ENCODE results near the gene RAPGEF5.

The RAPGEF5 gene

DNA sequence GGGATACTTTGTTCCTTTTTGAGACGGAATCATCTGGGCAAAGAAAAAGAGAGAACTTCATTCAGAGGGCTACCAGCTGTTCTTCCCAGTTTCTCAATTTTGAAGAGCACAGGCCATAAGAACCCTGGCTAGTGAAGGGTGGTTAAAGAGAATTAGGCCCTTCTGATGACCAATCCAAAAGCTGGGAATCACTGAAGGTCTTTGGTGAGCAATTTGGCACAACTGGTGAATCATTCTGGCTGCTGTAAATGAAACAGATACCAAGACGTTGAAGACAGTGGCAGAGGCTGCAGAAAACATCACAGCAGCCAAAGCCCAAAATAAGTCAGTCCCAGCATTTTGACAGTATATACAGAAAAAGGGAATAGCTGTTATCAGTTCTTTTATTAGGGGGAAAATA lies 5.1 kb downstream of the RAPGEF5 start:
- FAIRE-seq (no peak), DNase-seq (ENCODE audit: extremely low spot score, insufficient read length, low read depth) (no peak)

DNA sequence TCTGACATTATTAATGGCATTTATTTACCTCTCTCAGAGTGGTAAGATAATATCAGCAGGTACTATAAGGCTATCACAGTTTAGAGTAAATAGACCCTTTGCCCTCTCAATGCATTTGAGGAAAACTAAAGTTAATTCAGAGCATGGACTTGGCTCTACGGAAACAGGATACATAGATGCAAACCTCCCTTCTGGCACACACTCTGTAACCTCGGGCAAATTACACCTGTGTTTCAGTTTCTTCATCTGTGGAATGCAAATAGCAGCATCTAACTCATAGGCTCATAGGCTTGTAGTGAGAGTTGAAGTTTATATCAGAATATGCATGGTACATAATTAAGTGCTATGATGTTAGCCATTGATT lies 5.6 kb downstream of the RAPGEF5 start:
- DNase-seq (ENCODE audit: extremely low spot score, insufficient read length, low read depth) (no peak), FAIRE-seq (peak; percentile 85)

DNA sequence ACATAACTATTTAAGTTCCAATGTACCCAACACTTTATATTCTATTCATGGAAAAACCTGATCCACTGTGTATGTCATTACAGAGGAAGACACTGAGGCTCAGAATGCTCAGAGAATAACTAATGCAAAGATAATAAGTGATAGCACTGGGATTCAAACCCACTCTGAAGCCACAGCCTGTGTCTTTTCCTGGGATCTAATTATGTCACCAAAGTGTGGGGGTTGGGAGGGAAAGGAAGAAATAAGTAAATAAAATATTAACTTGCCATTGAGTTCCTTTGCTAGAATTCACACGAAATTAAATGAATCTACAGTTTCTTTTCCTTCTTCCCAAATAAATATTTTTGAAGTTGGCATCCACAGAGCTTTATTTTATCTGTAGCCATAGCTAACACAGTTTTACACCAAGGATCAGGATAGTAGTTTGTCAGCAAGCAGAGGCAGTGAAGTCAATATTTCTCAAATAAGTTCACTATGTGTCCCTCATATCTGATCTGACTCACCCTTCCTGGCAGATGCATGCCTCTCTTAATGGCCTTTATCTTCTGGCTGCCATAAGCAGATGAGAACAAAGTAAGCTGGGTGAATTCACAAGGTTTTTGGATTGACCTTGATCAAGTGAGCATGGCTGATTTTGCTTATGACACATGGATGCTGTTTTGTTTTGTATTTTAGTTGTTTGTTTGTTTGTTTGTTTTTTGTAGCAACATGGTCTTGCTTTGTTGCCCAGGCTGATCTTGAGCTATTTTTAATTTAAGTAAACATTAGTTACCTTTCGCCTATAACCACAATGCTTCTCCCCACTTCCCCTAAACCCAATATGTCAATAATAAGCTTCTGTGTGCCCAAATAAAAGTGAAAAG lies 6.3 kb downstream of the RAPGEF5 start:
- DNase-seq (ENCODE audit: extremely low spot score, insufficient read length, low read depth) (no peak), FAIRE-seq (no peak)

DNA sequence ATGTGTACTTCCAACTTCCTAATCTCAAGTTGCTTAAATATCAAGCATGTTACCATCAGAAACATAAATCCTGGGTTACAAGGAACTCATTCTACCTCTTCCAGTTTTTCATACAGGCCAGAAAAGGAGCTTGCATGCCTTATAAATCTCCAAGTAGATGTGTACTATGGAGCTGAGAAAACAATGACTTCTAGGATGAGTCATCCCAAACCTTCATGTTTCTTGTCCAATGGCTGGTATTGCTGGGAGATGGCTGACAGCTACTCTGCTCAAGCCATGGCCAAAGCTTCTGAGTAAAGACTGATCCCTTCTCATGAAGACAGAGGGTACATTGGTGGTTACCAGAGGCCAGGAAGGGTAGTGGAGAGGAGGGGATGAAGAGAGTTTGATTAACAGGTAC lies 8.6 kb downstream of the RAPGEF5 start:
- DNase-seq (ENCODE audit: extremely low spot score, insufficient read length, low read depth) (no peak), FAIRE-seq (no peak)

DNA sequence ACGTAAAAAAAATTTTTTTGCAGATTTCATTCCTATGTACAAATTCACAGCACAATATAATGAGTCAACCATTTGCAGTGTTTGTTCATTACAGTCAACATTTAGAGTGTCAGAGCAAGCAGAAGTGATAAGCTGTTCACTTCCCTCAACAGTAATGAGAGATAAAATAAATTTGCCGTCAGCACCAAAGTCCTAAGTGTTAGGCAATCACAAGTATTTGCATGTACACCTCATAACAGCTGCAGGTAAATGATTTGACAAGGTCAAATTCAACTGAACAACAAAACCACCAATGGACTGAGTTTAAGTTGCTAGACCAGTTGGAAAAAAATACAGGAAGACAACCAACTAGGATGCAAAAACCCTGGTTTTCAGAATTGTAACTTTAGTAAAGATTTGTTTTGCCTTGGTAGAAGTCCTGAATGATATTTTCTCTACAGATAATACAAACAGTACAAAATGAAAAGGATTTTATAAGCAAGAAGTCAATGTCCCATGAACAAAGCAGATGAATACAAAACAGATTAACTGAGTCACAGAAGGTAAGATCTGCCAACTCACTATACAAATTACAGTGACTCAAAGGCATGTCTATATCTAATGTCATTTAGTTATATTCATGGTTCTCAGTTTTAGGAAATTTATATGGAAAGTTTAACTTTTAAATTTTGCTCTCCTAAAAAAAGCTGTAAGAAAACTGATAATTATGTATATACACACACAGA lies 10.4 kb downstream of the RAPGEF5 start:
- FAIRE-seq, result no peak
- DNase-seq (ENCODE audit: extremely low spot score, insufficient read length, low read depth), result no peak

DNA sequence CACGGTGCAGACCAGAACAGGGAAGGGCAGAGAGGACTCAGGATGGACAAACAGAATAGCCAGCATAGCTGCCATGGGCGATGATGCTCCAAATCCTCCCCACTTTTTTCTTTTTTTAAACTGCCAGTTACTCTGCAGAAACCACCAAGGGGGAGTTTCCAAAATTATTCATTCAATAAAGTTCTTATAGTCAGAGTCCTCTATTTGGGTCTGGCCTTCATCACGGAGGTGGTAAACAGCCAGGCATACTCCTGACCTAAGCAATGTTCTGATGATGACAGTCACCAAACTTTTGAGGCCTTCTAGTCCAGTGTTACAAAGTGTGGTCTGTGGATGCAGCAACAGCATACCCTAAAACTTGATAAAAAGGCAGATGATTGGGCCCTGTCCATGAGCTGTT lies 12.3 kb downstream of the RAPGEF5 start:
- no peak for DNase-seq (ENCODE audit: extremely low spot score, insufficient read length, low read depth)
- no peak for FAIRE-seq

DNA sequence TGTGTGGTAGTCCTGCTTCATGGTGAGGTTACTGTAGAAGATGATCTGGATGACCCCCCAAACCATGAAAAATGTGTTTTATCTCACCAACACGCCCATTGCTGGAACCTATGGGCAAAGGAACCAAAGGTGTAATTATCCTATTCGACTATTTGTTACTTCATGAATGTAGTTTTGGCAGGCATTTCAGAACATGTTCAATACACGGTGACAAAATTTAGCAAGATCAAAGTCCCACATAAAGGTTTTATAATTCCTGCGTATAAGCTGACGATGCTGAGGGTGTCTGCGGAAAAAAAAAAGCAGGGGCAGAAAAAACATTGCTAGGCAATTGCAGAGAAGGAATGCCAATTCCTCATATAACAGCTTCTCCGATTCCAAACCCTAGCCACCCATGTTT lies 13.3 kb downstream of the RAPGEF5 start:
- no peak for DNase-seq (ENCODE audit: extremely low spot score, insufficient read length, low read depth)
- FAIRE-seq, result no peak

DNA sequence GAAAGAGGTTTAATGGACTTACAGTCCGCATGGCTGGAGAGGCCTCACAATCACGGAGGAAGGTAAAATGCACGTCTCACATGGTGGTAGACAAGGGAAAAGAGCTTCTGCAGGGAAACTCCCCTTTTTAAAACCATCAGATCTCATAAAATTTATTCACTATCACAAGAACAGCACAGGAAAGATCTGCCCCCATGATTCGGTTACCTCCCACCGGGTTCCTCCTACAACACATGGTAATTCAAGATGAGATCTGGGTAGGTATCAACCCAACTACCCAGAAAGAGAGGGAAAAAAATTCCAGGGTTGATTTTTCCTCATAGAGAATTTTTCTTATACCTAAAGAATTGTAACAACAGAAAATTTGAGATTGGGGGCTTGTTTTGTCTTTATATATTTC lies 13.9 kb downstream of the RAPGEF5 start:
- FAIRE-seq, result no peak

DNA sequence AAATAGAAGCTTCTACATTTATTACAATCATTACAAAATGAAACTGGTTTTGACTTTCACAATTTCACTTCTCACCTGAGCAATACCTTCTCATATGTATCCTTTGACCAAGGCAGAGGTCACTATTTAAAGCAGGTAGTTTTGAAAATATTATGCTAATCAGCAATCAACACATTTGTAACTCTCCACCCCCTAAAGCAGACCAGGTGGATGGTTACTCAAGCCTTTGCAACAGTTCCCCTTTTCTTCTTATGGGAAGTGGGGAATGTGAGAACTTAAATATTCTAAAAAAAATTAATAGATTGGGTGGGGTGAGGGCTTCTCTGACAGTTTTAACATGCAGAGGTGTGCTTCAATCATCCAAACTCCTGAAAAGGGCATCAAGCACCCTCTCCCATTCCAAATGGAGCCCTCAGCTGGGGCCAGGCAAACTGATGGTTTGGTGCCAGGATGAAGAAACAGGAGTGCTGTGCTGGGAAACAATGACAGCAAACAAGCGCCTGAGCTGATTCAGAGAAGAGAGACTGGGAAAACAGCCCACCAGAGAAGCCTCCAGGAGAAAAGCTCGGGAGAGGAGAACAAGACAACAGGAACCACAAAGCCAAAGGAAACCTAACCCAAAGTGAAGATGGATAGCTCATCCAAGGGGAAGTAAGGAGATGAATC lies 17.1 kb downstream of the RAPGEF5 start:
- DNase-seq (ENCODE audit: extremely low spot score, insufficient read length, low read depth) (no peak), FAIRE-seq (no peak)

More for the DNA sequence above, 13.9 kb downstream of the RAPGEF5 start:
- DNase-seq (ENCODE audit: extremely low spot score, insufficient read length, low read depth), result no peak

DNA sequence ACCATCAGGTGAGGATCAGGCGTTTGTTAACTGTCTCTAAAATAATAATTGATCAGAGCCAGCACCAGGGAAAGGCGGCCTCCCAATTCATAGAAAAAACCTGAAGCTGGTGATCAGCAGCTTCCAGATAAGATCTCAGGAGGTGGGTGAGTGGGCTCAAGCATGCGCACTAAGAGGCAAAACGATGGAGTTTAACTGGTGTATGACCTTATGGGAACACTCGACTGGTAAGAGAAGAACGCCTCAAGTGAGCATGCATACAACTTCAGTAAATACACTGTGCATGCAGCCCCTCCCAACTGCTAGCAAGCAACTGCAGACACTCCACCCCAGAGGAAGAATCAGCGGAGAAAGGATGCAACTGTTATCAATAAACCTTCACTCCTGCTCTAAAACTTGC lies 18.1 kb downstream of the RAPGEF5 start:
- DNase-seq (ENCODE audit: extremely low spot score, insufficient read length, low read depth), result no peak

DNA sequence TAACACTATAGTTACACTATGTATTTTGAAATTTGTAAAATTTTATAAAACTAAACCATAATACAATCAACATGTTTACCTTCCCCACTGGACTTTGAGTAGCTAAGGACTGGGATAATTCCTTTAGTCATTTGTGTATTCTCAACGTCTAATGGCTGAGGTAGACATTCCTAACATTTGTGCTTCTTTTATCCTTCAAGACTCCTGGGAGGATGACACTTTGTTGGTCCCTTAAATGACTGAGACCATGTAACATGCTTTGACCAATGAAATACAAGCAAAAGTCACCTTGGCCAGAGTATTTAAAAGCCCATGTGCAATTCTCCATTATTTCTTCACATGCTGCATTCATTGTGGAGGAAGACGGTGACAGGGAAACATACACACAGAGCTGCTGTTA lies 18.5 kb downstream of the RAPGEF5 start:
- no peak for DNase-seq (ENCODE audit: extremely low spot score, insufficient read length, low read depth)
- FAIRE-seq, result no peak

More for the DNA sequence above, 18.1 kb downstream of the RAPGEF5 start:
- no peak for FAIRE-seq

DNA sequence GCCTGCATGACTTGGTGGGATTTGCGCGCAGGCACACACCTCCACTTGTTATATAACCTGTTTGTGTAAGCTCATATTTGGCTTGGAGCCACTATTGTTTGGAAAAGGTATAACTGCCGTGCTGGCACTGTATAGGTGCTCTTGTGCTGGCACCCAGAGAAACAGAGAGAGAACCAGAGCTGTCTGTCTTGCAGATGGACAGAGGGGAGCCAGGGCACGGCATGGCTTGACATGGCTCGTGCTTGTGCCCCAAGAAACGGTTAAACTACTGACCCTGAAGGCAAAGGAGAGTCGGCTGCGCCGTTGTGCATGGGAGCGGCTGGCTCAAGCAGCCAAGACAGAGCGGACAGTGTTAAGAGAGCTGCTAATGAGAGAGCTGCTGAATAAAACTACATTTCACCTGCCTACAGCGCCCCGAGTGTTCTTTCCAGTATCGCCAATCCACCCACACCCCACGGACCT lies 23.2 kb downstream of the RAPGEF5 start:
- FAIRE-seq, result no peak
- DNase-seq (ENCODE audit: extremely low spot score, insufficient read length, low read depth), result no peak

DNA sequence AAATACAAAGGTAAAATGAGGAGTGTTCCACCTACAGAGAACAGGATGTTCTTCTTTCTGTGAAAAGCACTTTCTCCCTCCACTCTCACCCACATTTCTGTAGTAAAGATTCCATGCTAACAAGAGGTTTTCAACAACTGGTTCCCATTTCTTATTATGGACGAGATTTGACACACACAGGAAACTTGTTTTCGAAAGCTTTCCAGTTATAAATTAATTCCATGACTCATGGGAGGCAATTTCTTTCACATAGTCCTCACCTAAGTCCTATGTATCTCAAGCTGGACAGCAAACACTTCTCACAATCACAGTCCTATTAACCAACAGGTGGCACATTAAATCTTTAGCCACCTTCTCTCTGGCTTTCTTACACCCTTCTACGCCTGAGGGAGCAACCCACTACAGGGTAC lies 24.5 kb downstream of the RAPGEF5 start:
- DNase-seq (ENCODE audit: extremely low spot score, insufficient read length, low read depth) (no peak), FAIRE-seq (no peak)

DNA sequence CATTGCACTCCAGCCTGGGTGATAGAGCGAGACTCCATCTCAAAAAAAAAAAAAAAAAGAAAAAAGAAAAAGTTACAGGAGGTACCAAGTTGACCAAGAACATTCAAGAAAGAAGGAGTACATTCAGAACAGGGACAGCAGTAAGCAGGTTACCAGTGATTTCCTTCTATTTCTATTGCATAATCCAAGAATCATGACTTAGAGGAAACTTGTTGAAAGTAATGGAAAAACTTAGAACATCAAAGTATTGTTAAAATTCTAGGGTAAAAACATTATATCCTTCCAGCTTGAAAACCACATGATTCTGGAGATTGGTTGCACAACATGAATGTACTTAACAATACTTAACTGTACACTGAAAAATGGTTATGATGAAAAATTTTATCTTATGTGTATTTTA lies 25.2 kb downstream of the RAPGEF5 start:
- FAIRE-seq (no peak), DNase-seq (ENCODE audit: extremely low spot score, insufficient read length, low read depth) (no peak)

DNA sequence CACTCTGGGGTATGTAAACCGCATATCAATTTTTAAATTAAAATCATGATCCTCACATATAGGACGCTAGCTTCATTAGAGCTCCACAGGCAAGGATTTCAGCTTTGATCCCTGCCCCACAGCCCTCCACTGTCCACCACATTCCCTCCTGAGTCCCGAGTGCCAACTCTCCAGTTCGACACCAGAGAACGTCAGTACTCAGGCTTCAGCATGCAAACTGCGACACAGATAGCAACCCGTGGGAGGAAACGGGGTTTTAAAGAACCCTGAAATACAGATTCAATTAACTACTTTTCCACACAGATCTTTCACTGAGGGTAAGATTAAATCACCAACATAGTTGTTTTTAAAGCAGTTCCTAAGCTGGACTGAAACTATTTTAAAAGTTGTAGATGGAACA lies 26.1 kb downstream of the RAPGEF5 start:
- no peak for DNase-seq (ENCODE audit: extremely low spot score, insufficient read length, low read depth)

DNA sequence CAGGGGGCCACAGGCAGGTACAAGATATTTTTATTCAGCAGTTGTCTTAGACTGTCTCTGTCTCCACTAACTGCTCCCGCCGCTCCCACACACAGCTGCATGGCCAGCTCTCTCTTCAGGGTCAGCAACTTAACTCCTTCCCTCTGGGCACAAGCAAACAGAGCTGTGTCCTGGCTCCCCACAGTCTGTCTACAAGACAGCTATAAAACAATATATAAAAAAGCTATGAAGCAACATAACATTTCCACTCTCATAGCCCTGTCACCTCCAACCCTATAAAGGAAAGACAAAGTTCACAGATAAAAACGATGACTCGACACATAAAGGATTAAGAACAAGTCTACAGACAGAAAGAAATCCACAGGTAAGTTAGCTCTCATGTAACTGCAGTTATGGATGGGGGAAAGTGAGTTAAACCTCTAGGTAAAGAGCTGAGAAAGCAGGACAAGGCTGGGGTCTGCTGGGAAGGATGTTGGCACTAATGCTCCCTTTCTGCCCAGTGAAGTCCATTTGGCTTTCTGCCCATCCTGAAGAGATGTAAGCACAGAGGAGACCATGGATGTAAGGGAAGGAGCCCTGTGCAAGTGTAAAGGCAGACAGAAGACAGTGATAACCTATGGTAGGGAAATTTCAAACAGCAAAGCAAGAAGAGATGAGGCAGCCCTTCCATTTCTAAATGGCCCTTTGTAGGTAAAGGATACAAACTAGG lies 27.0 kb downstream of the RAPGEF5 start:
- FAIRE-seq (no peak), DNase-seq (ENCODE audit: extremely low spot score, insufficient read length, low read depth) (no peak)

More for the DNA sequence above, 26.1 kb downstream of the RAPGEF5 start:
- no peak for FAIRE-seq

DNA sequence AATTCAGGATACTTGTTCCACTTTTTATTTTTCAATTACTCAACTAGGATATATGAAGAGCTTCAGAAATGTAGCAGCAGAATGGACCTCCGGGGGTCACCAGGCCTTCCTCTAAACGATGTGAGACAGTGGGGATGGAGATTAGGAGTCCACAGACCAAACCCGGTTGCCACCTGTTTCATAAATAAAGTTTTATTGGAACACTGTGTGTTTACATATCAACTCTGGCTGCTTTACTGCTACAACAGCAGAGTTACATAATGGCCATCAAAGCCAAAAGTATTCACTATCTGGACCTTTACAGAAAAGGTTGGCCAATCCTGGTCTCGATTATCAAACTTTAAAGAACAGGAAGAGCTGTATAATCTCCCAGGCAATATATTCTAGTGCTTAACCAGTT lies 30.8 kb downstream of the RAPGEF5 start:
- no peak for FAIRE-seq

DNA sequence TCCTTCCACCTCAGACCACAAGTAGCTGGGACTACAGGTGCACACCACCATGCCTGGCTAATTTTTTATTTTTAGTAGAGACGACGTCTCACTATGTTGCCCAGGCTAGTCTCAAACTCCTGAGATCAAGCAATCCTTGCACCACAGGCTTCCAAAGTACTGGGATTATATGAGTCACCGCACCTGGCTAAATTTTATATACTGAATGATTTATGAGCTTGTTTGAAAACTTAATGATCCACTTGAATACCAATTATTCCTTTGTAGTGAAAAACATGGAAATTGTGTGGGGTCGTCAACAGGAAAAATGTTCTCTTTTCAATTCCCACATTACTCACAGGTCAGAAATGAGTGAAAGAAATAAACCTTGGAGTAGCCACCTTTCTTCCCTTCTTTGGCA lies 31.3 kb downstream of the RAPGEF5 start:
- DNase-seq (ENCODE audit: extremely low spot score, insufficient read length, low read depth), result no peak
- no peak for FAIRE-seq

More for the DNA sequence above, 30.8 kb downstream of the RAPGEF5 start:
- DNase-seq (ENCODE audit: extremely low spot score, insufficient read length, low read depth), result no peak

DNA sequence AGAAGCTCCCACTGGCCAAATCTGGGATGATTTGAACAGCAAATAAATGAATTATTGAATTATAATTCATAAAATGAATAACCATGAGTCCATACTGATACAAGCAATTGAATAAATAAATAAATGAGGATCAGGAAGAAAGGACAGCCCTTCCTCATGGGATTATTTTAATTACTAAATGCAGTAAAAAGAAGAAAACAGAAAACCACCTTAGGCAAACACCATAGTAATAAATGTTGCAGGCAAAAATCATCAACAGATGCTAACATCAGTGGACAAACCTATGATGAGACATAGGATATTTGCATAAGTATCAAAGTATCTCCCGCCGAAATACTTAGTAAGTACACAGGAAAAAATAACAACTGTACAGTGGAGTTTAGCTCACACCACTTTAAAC lies 33.2 kb downstream of the RAPGEF5 start:
- no peak for FAIRE-seq

DNA sequence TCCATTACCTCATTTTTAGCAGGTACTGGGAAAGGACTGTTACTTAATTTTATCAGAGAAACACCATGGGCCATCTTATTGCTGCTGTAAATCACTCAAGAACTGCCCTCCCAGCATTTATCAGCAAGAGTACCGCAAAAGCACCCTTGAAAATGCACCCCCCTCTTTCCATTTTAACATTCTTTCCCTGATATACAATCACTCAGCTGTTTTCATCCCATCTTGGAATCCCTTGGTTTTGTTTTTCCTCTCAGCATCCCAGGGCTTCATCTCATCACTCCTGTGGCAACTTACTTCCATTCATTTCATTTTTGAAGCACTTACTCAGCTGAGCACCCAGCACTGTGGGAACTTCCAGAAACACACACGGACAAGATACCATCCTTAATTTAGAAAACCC lies 36.5 kb downstream of the RAPGEF5 start:
- DNase-seq (ENCODE audit: extremely low spot score, insufficient read length, low read depth), result no peak
- FAIRE-seq, result no peak

More for the DNA sequence above, 33.2 kb downstream of the RAPGEF5 start:
- DNase-seq (ENCODE audit: extremely low spot score, insufficient read length, low read depth), result no peak

Data from GM18507 (cell line).